ENCODE data around the gene APOBEC4. TPM values are rescaled to one million over a fixed set of nuclear protein-coding genes. Genes with fewer than 3 reads are reported as not detected.

Gene APOBEC4
- total and polyA plus RNA-seq, 2 of the 8 experiments (the other 6 are each of a cell fraction or from before 2014, with no cell fraction given) = not detected

DNA sequence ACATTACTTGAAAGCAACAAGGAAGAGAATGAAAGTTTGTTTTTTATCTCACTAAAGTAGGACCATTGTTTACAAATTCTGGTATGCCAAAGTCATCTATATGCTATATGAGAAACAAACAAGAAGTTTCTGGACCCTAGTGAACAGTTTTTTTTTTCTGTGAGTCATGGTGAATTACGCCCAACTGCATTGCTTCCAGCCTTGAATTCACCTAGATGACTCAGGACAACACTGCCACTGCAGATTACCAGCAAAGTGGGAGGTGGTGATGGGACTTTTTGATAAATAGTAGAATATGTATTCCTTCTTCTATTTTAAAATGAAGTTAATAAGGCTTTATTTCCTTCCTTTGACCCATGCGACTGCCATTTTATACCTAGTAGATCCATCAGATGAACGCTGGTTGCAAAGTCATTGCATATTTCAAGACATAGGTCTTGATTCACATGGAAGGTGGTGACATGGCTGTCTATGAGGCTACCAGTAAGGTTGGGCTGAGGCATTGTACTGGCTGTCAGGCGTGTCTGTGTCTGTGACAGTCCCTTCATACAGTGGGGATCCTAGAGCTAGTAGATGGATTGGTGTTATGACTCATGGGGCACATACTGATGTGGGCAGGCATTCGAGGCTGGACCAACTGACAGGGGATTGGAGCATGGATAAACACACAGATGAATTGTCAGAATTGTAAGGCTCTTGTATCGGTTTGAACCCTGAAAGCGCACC, 49.1 kb upstream of the APOBEC4 start (continued):
- TF ChIP-seq CBX5 (IDR thresholded peaks at IDR 0.05; ENCODE audit: low read depth, low read length) (no peak), NRF1 (IDR thresholded peaks at IDR 0.05; ENCODE audit: low read depth, low read length) (no peak), JUN (IDR thresholded peaks at IDR 0.05; ENCODE audit: low read depth, low read length) (no peak), KDM4A (IDR thresholded peaks at IDR 0.05; ENCODE audit: low read depth, low read length, severe bottlenecking) (no peak), RNF2 (IDR thresholded peaks at IDR 0.05; ENCODE audit: borderline replicate concordance, low read depth, low read length, missing control alignments, poor library complexity, severe bottlenecking) (no peak), POU5F1 (IDR thresholded peaks at IDR 0.05; ENCODE audit: low read depth, low read length) (no peak)
- TF ChIP-seq, protein P1, sequence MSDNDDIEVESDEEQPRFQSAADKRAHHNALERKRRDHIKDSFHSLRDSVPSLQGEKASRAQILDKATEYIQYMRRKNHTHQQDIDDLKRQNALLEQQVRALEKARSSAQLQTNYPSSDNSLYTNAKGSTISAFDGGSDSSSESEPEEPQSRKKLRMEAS (IDR thresholded peaks at IDR 0.05) = no peak
